Heart left ventricle (tissue), 16 donors: ENCODE data around the gene CCDC187. TPM values are rescaled to one million over a fixed set of nuclear protein-coding genes. Genes with fewer than 3 reads are reported as not detected.

ENCODE experiments used
- ATAC-seq, 4 donors: fragments of 200-7000 bp; cut with Tn5 transposase; one replicate each; pipeline ENCODE4 v1.9.1; 2020 to 2022; ENCODE audit warnings: moderate library complexity in 4 of 4, mild to moderate bottlenecking in 3 of 4, moderate number of reproducible peaks in 1 of 4
- DNase-seq, 5 donors: peaks; one replicate each; pipeline ENCODE4 v3.0.0-alpha.2; 2020
- H3K27ac ChIP-seq, 12 donors: fragments of 200-600 bp; sonication (generic) in 4 of 12; one replicate each; pipeline versions ENCODE4 v1.5.0 to v1.8.0; 2016 to 2022; ENCODE audit warnings: mild to moderate bottlenecking in 2 of 12
- H3K27me3 ChIP-seq, 9 donors: fragments of 200-600 bp; sonication (generic) in 2 of 9; one replicate each; pipeline versions ENCODE4 v1.5.1 to v1.8.0; 2016 to 2022; ENCODE audit warnings: mild to moderate bottlenecking in 3 of 9
- H3K36me3 ChIP-seq, 9 donors: fragments of 200-600 bp; sonication (generic) in 2 of 9; one replicate each; pipeline versions ENCODE4 v1.5.0 to v1.8.0; 2018 to 2022; ENCODE audit warnings: mild to moderate bottlenecking in 2 of 9
- H3K4me1 ChIP-seq, 12 donors: fragments of 200-600 bp; sonication (generic) in 4 of 12; one replicate each; pipeline versions ENCODE4 v1.5.0 to v1.8.0; 2016 to 2022; ENCODE audit warnings: mild to moderate bottlenecking in 3 of 12
- H3K4me3 ChIP-seq, 12 donors: fragments of 200-600 bp; sonication (generic) in 4 of 12; one replicate each; pipeline versions ENCODE4 v1.5.0 to v1.8.0; 2017 to 2022; ENCODE audit warnings: mild to moderate bottlenecking in 9 of 12, moderate library complexity in 4 of 12
- H3K9me3 ChIP-seq, 12 donors: fragments of 200-600 bp; sonication (generic) in 4 of 12; one replicate each; pipeline versions ENCODE4 v1.5.0 to v1.8.0; 2016 to 2022; ENCODE audit warnings: mild to moderate bottlenecking in 1 of 12
- POLR2A ChIP-seq, 2 donors: fragments of 450-650 bp; IDR thresholded peaks; one replicate each; pipeline ENCODE4 v1.6.1; 2017; ENCODE audit warnings: antibody characterized with exemption in 2 of 2, mild to moderate bottlenecking in 2 of 2, moderate library complexity in 2 of 2
- WGBS, 4 donors: extraction: QIAGEN DNeasy Blood & Tissue Kit in 2 of 4; methylation state at CpG; one replicate each; pipeline versions ENCODE4 v1.1.5 to v1.1.7; 2013 to 2018; 5-methylcytosine and 5-hydroxymethylcytosine counted together
- intact Hi-C, 10 donors: fragments of 100-400 bp; cut with DNase I; formaldehyde crosslinking; loops; one replicate each; pipeline versions ENCODE4 v1.11.1 to v1.14.2; 2022
- polyA plus RNA-seq, 2 donors: library from polyadenylated mRNA; stranded (reverse); fragments of 200-250 nt; gene quantifications; one replicate each; pipeline ENCODE4 v1.2.3, GENCODE V29; 2013
- total RNA-seq, 9 donors: library from RNA; depleted of rRNA in 2 of 9; stranded (reverse); fragments of >200 nt in 2 of 9; fragmentation: NEBNext Ultra II Directional in 3 of 9; extraction: Animal tissue kit (Norgen Biotek cat#: 25700) in 3 of 9; gene quantifications; one replicate each; pipeline versions ENCODE4 v1.1.0 to v1.2.4, GENCODE V29; 2016 to 2023
- TF ChIP-seq, protein P1 (sequence below), 12 donors: fragments of 200-600 bp; sonication (generic) in 4 of 12; IDR thresholded peaks; one replicate each; pipeline versions ENCODE4 v1.5.0 to v1.8.0; 2018 to 2022; ENCODE audit warnings: antibody characterized with exemption in 12 of 12, mild to moderate bottlenecking in 5 of 12
- donor health status: ischemic (EF 13 %, LVEDD 7.1; RV severe dilation, severe dysfunction).
- donor health status: healthy with polysubstance abuse.
- donor health status: DM: no; HTN: yes; CAD: no.
- donor health status: DM: no; HTN: no; CAD: no.
- donor health status: ischemic (EF 25% LVEDD 6.9; RV normal size, moderate dysfunction).
- donor health status: ischemic (EF 25% LVEDD 5.7; RV mildly dilated, moderate dysfunction).
- donor health status: healthy.
- donor health status: DM: yes; HTN: yes; CAD: no.
- donor health status: ischemic (EF 35%, LVEDD 5.7; RV mildly dilated, moderate dysfunction).
- donor health status: nonischemic (EF 11% LVEDD 7.7; RV severe dilation, severe dysfunction).
- donor health status: DM: yes; HTN: yes; CAD: no.
- donor health status: PGD.
- donor health status: ischemic (EF 29% LVEDD 5.4; RV normal size, mild dysfunction).
- donor health status: nonischemic (EF 23%, LVEDD 6.1; RV moderate dilation, normal function).

CCDC187 gene
- total and polyA plus RNA-seq, 11 donors = 0.04 TPM; not detected in 10

DNA sequence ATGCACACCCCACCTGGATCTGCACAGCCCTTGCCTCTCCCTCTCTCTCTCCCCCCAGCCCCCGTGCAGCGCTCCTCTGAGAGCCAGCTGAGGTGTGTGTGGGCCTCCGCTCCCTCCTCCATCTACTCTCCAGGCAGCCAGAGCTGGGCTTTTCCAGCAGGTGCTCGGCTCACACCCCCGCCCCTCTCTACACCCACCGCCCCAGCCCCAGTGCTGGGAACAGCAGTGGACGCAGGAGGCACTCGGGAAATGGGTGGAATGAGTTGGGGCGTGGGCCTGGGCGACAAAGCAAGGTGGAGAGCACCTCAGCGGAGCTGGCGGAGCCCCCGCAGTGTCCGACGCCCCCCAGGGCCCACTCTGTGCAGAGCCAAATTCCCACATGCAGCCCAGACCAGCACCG, 85.6 kb downstream of the CCDC187 start:
- WGBS, 4 donors = 92 to 95% (median 93%) methylated on average over 11 to 16 of the region's 16 CpGs
- ATAC-seq (no peak), DNase-seq (no peak)
- Histone ChIP-seq H3K36me3 (peaks cover 0 to 83% (median 60%) of the 10 kb centered on the region in 9 donors), H3K27me3 (no peaks in the 10 kb centered on the region), H3K4me1 (no peaks in the 10 kb centered on the region), H3K27ac (no peak overlapping the region), H3K9me3 (peaks cover 0 to 8% (median 0%) of the 10 kb centered on the region in 12 donors), H3K4me3 (no peak overlapping the region)
- TF ChIP-seq POLR2A (IDR thresholded peaks at IDR 0.05) = no peak
- TF ChIP-seq, protein P1, sequence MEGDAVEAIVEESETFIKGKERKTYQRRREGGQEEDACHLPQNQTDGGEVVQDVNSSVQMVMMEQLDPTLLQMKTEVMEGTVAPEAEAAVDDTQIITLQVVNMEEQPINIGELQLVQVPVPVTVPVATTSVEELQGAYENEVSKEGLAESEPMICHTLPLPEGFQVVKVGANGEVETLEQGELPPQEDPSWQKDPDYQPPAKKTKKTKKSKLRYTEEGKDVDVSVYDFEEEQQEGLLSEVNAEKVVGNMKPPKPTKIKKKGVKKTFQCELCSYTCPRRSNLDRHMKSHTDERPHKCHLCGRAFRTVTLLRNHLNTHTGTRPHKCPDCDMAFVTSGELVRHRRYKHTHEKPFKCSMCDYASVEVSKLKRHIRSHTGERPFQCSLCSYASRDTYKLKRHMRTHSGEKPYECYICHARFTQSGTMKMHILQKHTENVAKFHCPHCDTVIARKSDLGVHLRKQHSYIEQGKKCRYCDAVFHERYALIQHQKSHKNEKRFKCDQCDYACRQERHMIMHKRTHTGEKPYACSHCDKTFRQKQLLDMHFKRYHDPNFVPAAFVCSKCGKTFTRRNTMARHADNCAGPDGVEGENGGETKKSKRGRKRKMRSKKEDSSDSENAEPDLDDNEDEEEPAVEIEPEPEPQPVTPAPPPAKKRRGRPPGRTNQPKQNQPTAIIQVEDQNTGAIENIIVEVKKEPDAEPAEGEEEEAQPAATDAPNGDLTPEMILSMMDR (IDR thresholded peaks at IDR 0.05) = no peak
- intact Hi-C loops = no loop called here

DNA sequence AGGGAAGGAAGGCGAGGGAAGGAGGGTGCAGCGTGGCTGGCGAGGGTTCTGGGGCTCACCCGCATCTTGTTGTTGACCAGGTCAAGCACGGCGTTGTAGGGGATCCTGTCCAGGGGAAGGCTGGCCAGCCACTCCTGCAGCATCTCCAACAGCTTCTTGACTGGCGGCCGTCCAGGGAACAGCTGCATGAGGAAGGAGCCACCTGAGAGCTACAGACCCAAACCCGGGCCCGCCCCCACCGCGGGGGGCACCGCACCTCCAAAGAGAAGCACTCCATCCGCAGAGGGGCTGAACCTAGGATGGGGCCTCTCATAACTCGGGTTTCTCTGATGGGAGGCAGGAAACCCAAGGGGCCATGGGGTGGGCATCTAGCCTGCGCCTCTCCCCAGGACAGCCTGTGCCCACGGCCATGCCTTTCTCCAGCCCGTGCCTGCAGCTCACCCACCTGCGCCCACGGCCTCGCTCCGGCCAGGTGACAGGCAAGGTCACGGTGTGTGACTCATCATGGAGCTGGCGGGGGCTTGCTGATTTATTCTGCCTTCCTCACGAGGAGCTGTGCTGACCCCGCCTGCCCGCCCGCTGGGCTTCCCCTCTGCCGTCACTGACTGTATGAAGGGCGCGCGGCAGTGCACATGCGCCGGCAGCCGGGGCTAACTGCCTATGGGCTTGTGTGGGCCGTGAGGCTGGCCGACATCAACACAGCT, 87.2 kb downstream of the CCDC187 start:
- peaks cover 0 to 8% (median 0%) of the 10 kb centered on the region in 12 donors for H3K9me3 ChIP-seq
- TF ChIP-seq, protein P1 (IDR thresholded peaks at IDR 0.05) = no peak
- no peak for TF ChIP-seq POLR2A (IDR thresholded peaks at IDR 0.05)
- peaks cover 0 to 81% (median 56%) of the 10 kb centered on the region in 9 donors for H3K36me3 ChIP-seq
- intact Hi-C loops = no loop called here
- WGBS, 4 donors = 92 to 95% (median 93%) methylated on average over 27 to 37 of the region's 37 CpGs
- no peak overlapping the region for H3K4me3 ChIP-seq
- H3K27me3 ChIP-seq = no peaks in the 10 kb centered on the region
- DNase-seq (no peak), ATAC-seq (peak in 1 of 4 donors; percentile 11)
- no peaks in the 10 kb centered on the region for H3K4me1 ChIP-seq
- no peak overlapping the region for H3K27ac ChIP-seq

DNA sequence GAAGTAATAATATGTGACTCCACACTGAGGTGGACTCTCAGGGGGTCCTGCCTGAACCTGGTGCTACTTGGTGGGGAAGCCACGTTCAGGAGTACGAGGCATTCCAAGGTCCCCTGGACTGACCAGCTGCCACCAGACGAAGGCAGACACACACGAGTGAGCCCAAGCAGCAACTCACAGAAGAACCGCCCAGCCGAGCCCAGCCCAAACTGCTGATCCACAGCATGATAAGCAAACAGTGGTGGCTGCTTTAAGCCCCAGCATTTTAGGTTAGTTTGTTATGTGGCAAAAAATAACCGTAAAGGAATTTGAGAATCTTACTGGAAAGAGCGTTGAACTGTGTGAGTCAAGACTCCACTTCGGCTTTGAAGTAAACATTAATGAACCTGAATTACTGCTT, 90.2 kb downstream of the CCDC187 start:
- no peak for DNase-seq

DNA sequence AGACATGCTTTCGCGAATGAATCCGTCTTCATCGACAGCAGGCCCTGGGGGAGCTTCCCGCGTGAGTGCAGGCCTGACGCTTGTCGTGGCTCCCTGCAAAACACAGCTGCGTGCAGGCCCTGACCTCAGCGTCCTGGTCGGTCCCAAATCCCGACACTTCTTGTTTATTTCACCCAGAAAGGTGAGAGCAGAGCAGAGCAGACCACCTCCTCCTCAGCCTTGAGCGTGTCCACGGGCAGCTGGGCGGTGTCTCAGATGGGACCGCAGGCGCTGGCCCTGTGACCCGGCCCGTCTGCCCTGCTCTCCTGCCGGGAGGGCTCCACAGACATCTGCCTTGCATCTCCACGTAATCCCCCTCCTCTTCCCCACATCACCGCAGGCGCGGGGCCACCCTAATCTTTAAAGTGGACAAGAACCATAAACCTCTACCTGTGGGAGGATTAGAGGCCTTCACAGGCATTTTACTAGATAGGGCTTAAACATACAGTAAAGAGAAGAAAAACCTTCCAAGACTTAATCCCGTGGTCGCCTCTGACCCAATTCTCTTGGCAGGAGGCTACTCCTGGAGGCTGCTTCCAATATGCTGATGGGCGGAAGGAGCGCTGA, 91.4 kb downstream of the CCDC187 start:
- peaks cover 0 to 79% (median 61%) of the 10 kb centered on the region in 9 donors for H3K36me3 ChIP-seq
- no peak overlapping the region for H3K27ac ChIP-seq
- H3K4me1 ChIP-seq = no peaks in the 10 kb centered on the region
- H3K4me3 ChIP-seq = no peak overlapping the region
- TF ChIP-seq POLR2A (IDR thresholded peaks at IDR 0.05) = no peak
- TF ChIP-seq, protein P1 (IDR thresholded peaks at IDR 0.05) = no peak
- H3K9me3 ChIP-seq = peaks cover 0 to 8% (median 0%) of the 10 kb centered on the region in 12 donors
- WGBS, 4 donors = 89 to 93% (median 92%) methylated on average over 27 to 28 of the region's 28 CpGs
- DNase-seq (no peak), ATAC-seq (no peak)
- intact Hi-C loops = no loop called here
- H3K27me3 ChIP-seq = no peaks in the 10 kb centered on the region

More for the DNA sequence above, 90.2 kb downstream of the CCDC187 start:
- peaks cover 0 to 8% (median 0%) of the 10 kb centered on the region in 12 donors for H3K9me3 ChIP-seq
- ATAC-seq = no peak
- intact Hi-C loops = no loop called here
- H3K4me1 ChIP-seq = no peaks in the 10 kb centered on the region
- WGBS, 4 donors = 94 to 98% (median 96%) methylated on average over 9 of the region's 9 CpGs
- no peak overlapping the region for H3K27ac ChIP-seq
- no peak overlapping the region for H3K4me3 ChIP-seq
- no peak for TF ChIP-seq POLR2A (IDR thresholded peaks at IDR 0.05)
- peaks cover 2 to 86% (median 67%) of the 10 kb centered on the region in 9 donors for H3K36me3 ChIP-seq
- H3K27me3 ChIP-seq = no peaks in the 10 kb centered on the region
